Measurements from ENCODE around the gene SPAG5. TPM values are rescaled to one million over a fixed set of nuclear protein-coding genes. Genes with fewer than 3 reads are reported as not detected.
A peak's percentile ranks its signal among the peaks of the same experiment; 100 is the strongest.

The SPAG5 gene
- total and polyA plus RNA-seq, 9 of the 15 experiments (the other 6 are each of a cell fraction or from before 2014, with no cell fraction given): 94.4 to 286 (median 151) TPM

DNA sequence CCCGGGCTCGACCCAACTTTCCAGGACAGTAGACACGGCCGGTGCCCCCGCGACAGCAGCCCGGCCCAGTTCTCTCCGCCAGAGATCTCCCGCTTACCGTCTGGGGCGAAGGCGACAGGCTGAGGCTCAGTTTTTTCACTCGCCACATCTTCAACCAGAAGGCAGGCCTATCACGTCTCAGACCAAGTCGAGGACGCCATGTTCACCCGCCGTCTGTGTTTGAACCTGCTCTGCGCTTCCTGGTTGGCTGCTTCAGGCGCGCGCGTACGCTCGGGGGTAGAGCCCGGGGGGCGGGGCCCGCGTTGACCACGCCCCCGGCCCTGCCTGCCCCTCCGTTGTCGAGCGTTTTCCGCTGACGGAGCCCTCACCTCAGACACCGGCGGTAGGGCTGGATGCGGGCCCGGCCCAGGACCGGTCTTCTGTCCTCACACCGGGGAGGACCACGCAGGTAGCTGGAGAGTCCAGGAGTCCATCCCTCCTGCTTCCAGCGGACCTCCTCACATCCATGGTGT, at the start of gene SPAG5 (continued):
- TF ChIP-seq CCNT2 (IDR thresholded peaks at IDR 0.05; ENCODE audit: borderline replicate concordance, extremely low read depth, insufficient read length, low read depth, low read length) (peak; percentile 88), GTF2F1 (IDR thresholded peaks at IDR 0.05; ENCODE audit: low read depth, low read length) (peak; percentile 84; the same call in 1 of the 2 replicates), HDAC1 (IDR thresholded peaks at IDR 0.05) (peak in 1 of 2 experiments; percentile 91; a peak in 2 of 4 replicates), RUNX1 (IDR thresholded peaks at IDR 0.05; ENCODE audit: low read depth) (no peak; the same call in 1 of the 2 replicates), BRD4 (IDR thresholded peaks at IDR 0.05) (no peak), GTF2E2 (tag; IDR thresholded peaks at IDR 0.05) (peak; percentile 82; the same call in 1 of the 2 replicates), PHF21A (IDR thresholded peaks at IDR 0.05; ENCODE audit: borderline replicate concordance, low read depth) (no peak), ZNF75A (CRISPR knock-in tag; IDR thresholded peaks at IDR 0.05) (no peak), PYGO2 (tag; IDR thresholded peaks at IDR 0.05) (no peak), SP1 (CRISPR knock-in tag; IDR thresholded peaks at IDR 0.05) (peak; percentile 82), EWSR1 (IDR thresholded peaks at IDR 0.05; ENCODE audit: borderline replicate concordance, low read depth, partially characterized antibody) (no peak), HMGN3 (IDR thresholded peaks at IDR 0.05; ENCODE audit: borderline replicate concordance, extremely low read depth, insufficient read length, low read depth, low read length) (peak; percentile 93), KDM5B (IDR thresholded peaks at IDR 0.05; ENCODE audit: insufficient replicate concordance, low read depth, low read length) (peak; percentile 97), NEUROD1 (IDR thresholded peaks at IDR 0.05; ENCODE audit: borderline replicate concordance, low read depth, low read length, partially characterized antibody) (peak; percentile 64), TRIM25 (IDR thresholded peaks at IDR 0.05; ENCODE audit: borderline replicate concordance) (0 out of 2 replicates have a peak, but pooled peaks have one; percentile 16), ZNF431 (CRISPR knock-in tag; IDR thresholded peaks at IDR 0.05) (0 out of 2 replicates have a peak, but pooled peaks have one; percentile 79), PHF8 (IDR thresholded peaks at IDR 0.05; ENCODE audit: borderline replicate concordance, low read length) (peak; percentile 91; the same call in 1 of the 2 replicates)
- TF ChIP-seq, protein P1, sequence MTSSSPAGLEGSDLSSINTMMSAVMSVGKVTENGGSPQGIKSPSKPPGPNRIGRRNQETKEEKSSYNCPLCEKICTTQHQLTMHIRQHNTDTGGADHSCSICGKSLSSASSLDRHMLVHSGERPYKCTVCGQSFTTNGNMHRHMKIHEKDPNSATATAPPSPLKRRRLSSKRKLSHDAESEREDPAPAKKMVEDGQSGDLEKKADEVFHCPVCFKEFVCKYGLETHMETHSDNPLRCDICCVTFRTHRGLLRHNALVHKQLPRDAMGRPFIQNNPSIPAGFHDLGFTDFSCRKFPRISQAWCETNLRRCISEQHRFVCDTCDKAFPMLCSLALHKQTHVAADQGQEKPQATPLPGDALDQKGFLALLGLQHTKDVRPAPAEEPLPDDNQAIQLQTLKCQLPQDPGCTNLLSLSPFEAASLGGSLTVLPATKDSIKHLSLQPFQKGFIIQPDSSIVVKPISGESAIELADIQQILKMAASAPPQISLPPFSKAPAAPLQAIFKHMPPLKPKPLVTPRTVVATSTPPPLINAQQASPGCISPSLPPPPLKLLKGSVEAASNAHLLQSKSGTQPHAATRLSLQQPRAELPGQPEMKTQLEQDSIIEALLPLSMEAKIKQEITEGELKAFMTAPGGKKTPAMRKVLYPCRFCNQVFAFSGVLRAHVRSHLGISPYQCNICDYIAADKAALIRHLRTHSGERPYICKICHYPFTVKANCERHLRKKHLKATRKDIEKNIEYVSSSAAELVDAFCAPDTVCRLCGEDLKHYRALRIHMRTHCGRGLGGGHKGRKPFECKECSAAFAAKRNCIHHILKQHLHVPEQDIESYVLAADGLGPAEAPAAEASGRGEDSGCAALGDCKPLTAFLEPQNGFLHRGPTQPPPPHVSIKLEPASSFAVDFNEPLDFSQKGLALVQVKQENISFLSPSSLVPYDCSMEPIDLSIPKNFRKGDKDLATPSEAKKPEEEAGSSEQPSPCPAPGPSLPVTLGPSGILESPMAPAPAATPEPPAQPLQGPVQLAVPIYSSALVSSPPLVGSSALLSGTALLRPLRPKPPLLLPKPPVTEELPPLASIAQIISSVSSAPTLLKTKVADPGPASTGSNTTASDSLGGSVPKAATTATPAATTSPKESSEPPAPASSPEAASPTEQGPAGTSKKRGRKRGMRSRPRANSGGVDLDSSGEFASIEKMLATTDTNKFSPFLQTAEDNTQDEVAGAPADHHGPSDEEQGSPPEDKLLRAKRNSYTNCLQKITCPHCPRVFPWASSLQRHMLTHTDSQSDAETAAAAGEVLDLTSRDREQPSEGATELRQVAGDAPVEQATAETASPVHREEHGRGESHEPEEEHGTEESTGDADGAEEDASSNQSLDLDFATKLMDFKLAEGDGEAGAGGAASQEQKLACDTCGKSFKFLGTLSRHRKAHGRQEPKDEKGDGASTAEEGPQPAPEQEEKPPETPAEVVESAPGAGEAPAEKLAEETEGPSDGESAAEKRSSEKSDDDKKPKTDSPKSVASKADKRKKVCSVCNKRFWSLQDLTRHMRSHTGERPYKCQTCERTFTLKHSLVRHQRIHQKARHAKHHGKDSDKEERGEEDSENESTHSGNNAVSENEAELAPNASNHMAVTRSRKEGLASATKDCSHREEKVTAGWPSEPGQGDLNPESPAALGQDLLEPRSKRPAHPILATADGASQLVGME (CRISPR knock-in tag; IDR thresholded peaks at IDR 0.05): peak; percentile 64; the same call in 1 of the 2 replicates
- TF ChIP-seq, protein P2, sequence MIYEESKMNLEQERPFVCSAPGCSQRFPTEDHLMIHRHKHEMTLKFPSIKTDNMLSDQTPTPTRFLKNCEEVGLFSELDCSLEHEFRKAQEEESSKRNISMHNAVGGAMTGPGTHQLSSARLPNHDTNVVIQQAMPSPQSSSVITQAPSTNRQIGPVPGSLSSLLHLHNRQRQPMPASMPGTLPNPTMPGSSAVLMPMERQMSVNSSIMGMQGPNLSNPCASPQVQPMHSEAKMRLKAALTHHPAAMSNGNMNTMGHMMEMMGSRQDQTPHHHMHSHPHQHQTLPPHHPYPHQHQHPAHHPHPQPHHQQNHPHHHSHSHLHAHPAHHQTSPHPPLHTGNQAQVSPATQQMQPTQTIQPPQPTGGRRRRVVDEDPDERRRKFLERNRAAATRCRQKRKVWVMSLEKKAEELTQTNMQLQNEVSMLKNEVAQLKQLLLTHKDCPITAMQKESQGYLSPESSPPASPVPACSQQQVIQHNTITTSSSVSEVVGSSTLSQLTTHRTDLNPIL (CRISPR knock-in tag; IDR thresholded peaks at IDR 0.05): no peak

Measured in K562 (cell line).